IMR-90 (cell line): ENCODE measurements around the gene ZNF525.

ENCODE experiments used
- BHLHE40 ChIP-seq: fragments of 150-350 bp; IDR thresholded peaks from 2 replicates; pipeline ENCODE4 v1.6.1; 2016; ENCODE audit warnings: mild to moderate bottlenecking, low read depth, low read length
- CEBPB ChIP-seq: IDR thresholded peaks from 2 replicates; pipeline ENCODE4 v1.6.1; 2012; ENCODE audit warnings: low read depth, low read length, improper control_type of control experiment
- CHD1 ChIP-seq: IDR thresholded peaks from 2 replicates; pipeline ENCODE4 v1.6.1; 2012; ENCODE audit warnings: low read depth, low read length, improper control_type of control experiment
- ELK1 ChIP-seq: fragments of 150-350 bp; IDR thresholded peaks from 2 replicates; pipeline ENCODE4 v1.6.1; 2016; ENCODE audit warnings: low read depth, mild to moderate bottlenecking, low read length, moderate library complexity, borderline replicate concordance
- FOS ChIP-seq: fragments of 150-350 bp; IDR thresholded peaks from 2 replicates; pipeline ENCODE4 v1.6.1; 2016; ENCODE audit warnings: low read depth, low read length
- MAZ ChIP-seq: IDR thresholded peaks from 2 replicates; pipeline ENCODE4 v1.6.1; 2012; ENCODE audit warnings: low read depth, mild to moderate bottlenecking, low read length, improper control_type of control experiment, moderate library complexity, borderline replicate concordance
- POLR2A ChIP-seq: IDR thresholded peaks from 2 replicates; pipeline ENCODE4 v1.6.1; 2012; ENCODE audit warnings: mild to moderate bottlenecking, low read depth, low read length
- RAD21 ChIP-seq: IDR thresholded peaks from 2 replicates; pipeline ENCODE4 v1.6.1; 2012; ENCODE audit warnings: low read length, improper control_type of control experiment
- RFX5 ChIP-seq: IDR thresholded peaks from 2 replicates; pipeline ENCODE4 v1.8.0; 2012; ENCODE audit warnings: low read depth, mild to moderate bottlenecking, low read length, moderate library complexity
- SMC3 ChIP-seq: fragments of 150-350 bp; IDR thresholded peaks from 2 replicates; pipeline ENCODE4 v1.6.1; 2016; ENCODE audit warnings: low read depth, mild to moderate bottlenecking, antibody characterized with exemption, low read length, moderate library complexity
- USF2 ChIP-seq: fragments of 150-350 bp; IDR thresholded peaks from 2 replicates; pipeline ENCODE4 v1.6.1; 2017; ENCODE audit warnings: mild to moderate bottlenecking, antibody characterized with exemption, low read length, low read depth
- TF ChIP-seq, protein P1 (sequence below): conservative IDR thresholded peaks from 2 replicates; pipeline ENCODE4 v1.5.1; 2012; ENCODE audit warnings: mild to moderate bottlenecking, low read depth, low read length, improper control_type of control experiment

DNA sequence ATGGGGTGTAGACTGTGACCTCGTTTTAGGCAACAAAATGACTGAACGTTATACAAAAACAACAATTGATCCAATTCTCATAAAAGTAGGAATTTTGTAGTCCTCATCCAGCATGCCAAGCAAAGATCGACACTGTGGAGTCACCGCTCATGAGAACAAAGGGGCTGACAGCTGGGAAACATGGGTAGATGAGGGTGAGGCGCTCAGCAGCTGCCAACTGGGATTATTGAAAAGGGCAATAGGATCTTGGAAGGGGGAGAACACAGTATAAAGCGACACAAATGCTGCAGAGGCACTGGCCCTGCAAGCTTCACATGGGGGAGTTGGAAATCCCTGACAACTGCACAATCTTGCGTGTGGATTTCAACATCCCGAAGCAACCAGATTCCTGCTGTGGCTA is 24.1 kb downstream of the ZNF525 start:
- TF ChIP-seq FOS (no peak), ELK1 (no peak), SMC3 (no peak), CHD1 (no peak), CEBPB (no peak), RAD21 (no peak), RFX5 (no peak), MAZ (no peak), BHLHE40 (no peak), POLR2A (no peak), USF2 (no peak)
- TF ChIP-seq, protein P1, sequence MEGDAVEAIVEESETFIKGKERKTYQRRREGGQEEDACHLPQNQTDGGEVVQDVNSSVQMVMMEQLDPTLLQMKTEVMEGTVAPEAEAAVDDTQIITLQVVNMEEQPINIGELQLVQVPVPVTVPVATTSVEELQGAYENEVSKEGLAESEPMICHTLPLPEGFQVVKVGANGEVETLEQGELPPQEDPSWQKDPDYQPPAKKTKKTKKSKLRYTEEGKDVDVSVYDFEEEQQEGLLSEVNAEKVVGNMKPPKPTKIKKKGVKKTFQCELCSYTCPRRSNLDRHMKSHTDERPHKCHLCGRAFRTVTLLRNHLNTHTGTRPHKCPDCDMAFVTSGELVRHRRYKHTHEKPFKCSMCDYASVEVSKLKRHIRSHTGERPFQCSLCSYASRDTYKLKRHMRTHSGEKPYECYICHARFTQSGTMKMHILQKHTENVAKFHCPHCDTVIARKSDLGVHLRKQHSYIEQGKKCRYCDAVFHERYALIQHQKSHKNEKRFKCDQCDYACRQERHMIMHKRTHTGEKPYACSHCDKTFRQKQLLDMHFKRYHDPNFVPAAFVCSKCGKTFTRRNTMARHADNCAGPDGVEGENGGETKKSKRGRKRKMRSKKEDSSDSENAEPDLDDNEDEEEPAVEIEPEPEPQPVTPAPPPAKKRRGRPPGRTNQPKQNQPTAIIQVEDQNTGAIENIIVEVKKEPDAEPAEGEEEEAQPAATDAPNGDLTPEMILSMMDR = no peak
